HFF-Myc (cell line): ENCODE measurements around the gene NEAT1.
A peak's percentile ranks its signal among the peaks of the same experiment; 100 is the strongest.

Source experiments
- DNase-seq: peaks from one replicate; pipeline ENCODE4 v3.0.0-alpha.2; 2011; ENCODE audit warnings: low read depth; ENCODE audit errors: extremely low read depth
- H3K4me3 ChIP-seq: replicated peaks from 2 replicates; pipeline ENCODE4 v1.5.1; 2011; ENCODE audit warnings: low read depth, mild to moderate bottlenecking, control low read depth, low read length
- CTCF ChIP-seq: IDR thresholded peaks from 2 replicates; pipeline ENCODE4 v1.5.1; 2012; ENCODE audit warnings: mild to moderate bottlenecking, low read depth, low read length, control low read depth; ENCODE audit errors: missing control alignments

Gene NEAT1

GRCh38 chr11:65419772-65420481 lies 2.7 kb upstream of the NEAT1 start:
- DNase-seq: peak; percentile 87
- peak overlapping the region; percentile 74 for H3K4me3 ChIP-seq
- TF ChIP-seq CTCF: no peak

GRCh38 chr11:65420506-65420905 lies 2.1 kb upstream of the NEAT1 start:
- peak overlapping the region; percentile 74 for H3K4me3 ChIP-seq
- TF ChIP-seq CTCF: no peak
- no peak for DNase-seq

GRCh38 chr11:65420979-65421793 lies 1.4 kb upstream of the NEAT1 start:
- peak overlapping the region; percentile 74 for H3K4me3 ChIP-seq
- TF ChIP-seq CTCF: no peak
- DNase-seq: peak; percentile 93

- H3K4me3 ChIP-seq: peak overlapping the region; percentile 74
- TF ChIP-seq CTCF: no peak
- peak; percentile 85 for DNase-seq
These were observed 585 bp upstream of the NEAT1 start for GRCh38 chr11:65421794-65422632.

- DNase-seq: no peak
- peak overlapping the region; percentile 74 for H3K4me3 ChIP-seq
- TF ChIP-seq CTCF: no peak
These were observed 1.1 kb downstream of the NEAT1 start for GRCh38 chr11:65423516-65424204.
